ENCODE measurements around the gene DGKG.

DGKG gene

GRCh38 chr3:186121278-186121677 lies 240.8 kb downstream of the DGKG start:
- no peaks in the 10 kb centered on the region for H3K27me3 ChIP-seq (ENCODE audit: insufficient read depth, poor library complexity, severe bottlenecking)

DNA sequence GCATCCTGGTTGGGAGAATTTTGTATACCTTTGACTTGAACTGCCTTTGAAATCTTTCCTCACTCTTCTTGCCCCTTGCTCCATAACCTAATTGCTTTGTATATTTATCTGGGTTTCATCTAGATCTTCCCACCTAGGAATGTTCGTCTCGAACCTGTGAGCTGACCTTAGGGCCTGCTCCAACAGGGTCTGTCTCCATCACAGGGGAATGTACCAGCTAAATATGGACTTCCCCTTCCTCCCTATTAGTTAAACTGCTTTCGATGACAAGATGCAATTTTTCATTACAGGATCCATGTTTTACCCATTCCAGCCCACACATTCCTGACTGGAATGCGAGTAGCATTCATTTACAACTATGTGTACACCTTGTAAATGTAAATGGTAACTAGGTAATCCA lies 242.5 kb downstream of the DGKG start:
- DNase-seq (ENCODE audit: low spot score), result no peak
- no peaks in the 10 kb centered on the region for H3K27me3 ChIP-seq (ENCODE audit: insufficient read depth, poor library complexity, severe bottlenecking)
- peaks cover 7% of the 10 kb centered on the region for H3K4me1 ChIP-seq (ENCODE audit: insufficient read depth, poor library complexity, severe bottlenecking)
- TF ChIP-seq CTCF (IDR thresholded peaks at IDR 0.05; ENCODE audit: poor library complexity, severe bottlenecking), result no peak
- ATAC-seq (ENCODE audit: low read depth), result no peak
- H3K27ac ChIP-seq (ENCODE audit: poor library complexity, severe bottlenecking), result no peak overlapping the region
- H3K36me3 ChIP-seq (ENCODE audit: low read depth), result no peaks in the 10 kb centered on the region
- no peak overlapping the region for H3K4me3 ChIP-seq (ENCODE audit: severe bottlenecking)
- H3K9me3 ChIP-seq (ENCODE audit: severe bottlenecking), result no peaks in the 10 kb centered on the region

More at GRCh38 chr3:186121278-186121677, 240.8 kb downstream of the DGKG start:
- H3K27ac ChIP-seq (ENCODE audit: poor library complexity, severe bottlenecking), result no peak overlapping the region
- no peaks in the 10 kb centered on the region for H3K36me3 ChIP-seq (ENCODE audit: low read depth)
- no peaks in the 10 kb centered on the region for H3K9me3 ChIP-seq (ENCODE audit: severe bottlenecking)
- H3K4me1 ChIP-seq (ENCODE audit: insufficient read depth, poor library complexity, severe bottlenecking), result peaks cover 7% of the 10 kb centered on the region
- ATAC-seq (ENCODE audit: low read depth) (no peak), DNase-seq (ENCODE audit: low spot score) (no peak)
- no peak for TF ChIP-seq CTCF (IDR thresholded peaks at IDR 0.05; ENCODE audit: poor library complexity, severe bottlenecking)
- H3K4me3 ChIP-seq (ENCODE audit: severe bottlenecking), result no peak overlapping the region

DNA sequence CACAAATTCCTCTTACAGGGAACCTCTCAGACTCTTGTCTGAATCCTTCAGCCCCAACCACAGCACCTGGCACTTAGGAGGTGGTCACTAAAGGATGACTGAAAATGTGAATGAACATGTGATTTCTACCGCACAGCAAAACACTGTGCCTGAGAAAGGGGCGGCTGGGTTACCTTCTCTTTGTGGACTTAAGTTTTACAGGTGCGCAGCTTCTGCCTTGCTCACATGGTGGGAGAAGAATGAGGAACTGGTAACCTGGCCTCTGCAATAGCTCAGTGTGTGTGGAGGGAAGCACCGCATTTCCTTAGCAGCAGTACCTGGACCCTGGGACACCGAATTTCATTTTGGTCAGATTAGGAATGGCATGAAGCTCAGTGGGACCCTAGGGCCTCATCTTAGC lies 243.3 kb downstream of the DGKG start:
- ATAC-seq (ENCODE audit: low read depth), result no peak
- no peak for DNase-seq (ENCODE audit: low spot score)
- Histone ChIP-seq H3K27ac (ENCODE audit: poor library complexity, severe bottlenecking) (no peak overlapping the region), H3K36me3 (ENCODE audit: low read depth) (no peaks in the 10 kb centered on the region), H3K4me1 (ENCODE audit: insufficient read depth, poor library complexity, severe bottlenecking) (peaks cover 7% of the 10 kb centered on the region), H3K9me3 (ENCODE audit: severe bottlenecking) (no peaks in the 10 kb centered on the region), H3K4me3 (ENCODE audit: severe bottlenecking) (no peak overlapping the region), H3K27me3 (ENCODE audit: insufficient read depth, poor library complexity, severe bottlenecking) (no peaks in the 10 kb centered on the region)
- TF ChIP-seq CTCF (IDR thresholded peaks at IDR 0.05; ENCODE audit: poor library complexity, severe bottlenecking), result no peak

DNA sequence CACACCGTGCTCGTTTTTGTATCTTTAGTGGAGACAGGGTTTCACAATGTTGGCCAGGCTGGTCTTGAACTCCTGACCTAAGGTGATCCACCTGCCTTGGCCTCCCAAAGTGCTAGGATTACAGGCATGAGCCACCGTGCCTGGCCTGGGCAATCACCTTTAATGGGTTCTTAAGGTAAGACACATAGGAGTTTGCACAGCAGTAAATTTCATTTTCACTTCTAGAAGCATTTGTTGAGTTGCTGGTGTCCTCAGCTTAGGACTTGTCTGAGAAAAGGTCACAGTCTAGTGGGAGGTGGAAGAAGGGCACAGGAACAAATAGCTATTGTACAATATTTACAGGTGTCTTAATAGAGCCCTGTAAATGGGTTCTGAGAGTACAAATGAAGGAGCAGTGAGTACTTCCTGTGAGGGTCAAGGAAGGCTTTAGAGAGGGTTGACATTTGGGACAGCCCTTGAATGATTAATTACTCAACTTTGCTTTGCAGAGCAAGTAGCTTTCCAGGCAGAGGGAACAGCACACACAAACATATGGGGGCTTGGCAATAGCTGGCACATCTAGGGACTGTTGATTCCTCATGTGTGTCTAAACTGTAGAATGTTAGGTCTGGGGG lies 244.4 kb downstream of the DGKG start:
- Histone ChIP-seq H3K36me3 (ENCODE audit: low read depth) (no peaks in the 10 kb centered on the region), H3K4me1 (ENCODE audit: insufficient read depth, poor library complexity, severe bottlenecking) (peaks cover 7% of the 10 kb centered on the region), H3K27me3 (ENCODE audit: insufficient read depth, poor library complexity, severe bottlenecking) (no peaks in the 10 kb centered on the region), H3K9me3 (ENCODE audit: severe bottlenecking) (no peaks in the 10 kb centered on the region), H3K4me3 (ENCODE audit: severe bottlenecking) (no peak overlapping the region), H3K27ac (ENCODE audit: poor library complexity, severe bottlenecking) (no peak overlapping the region)
- no peak for ATAC-seq (ENCODE audit: low read depth)
- DNase-seq (ENCODE audit: low spot score), result no peak
- TF ChIP-seq CTCF (IDR thresholded peaks at IDR 0.05; ENCODE audit: poor library complexity, severe bottlenecking), result no peak

- ATAC-seq (ENCODE audit: low read depth) (no peak), DNase-seq (ENCODE audit: low spot score) (no peak)
- H3K27me3 ChIP-seq (ENCODE audit: insufficient read depth, poor library complexity, severe bottlenecking), result no peaks in the 10 kb centered on the region
- H3K4me1 ChIP-seq (ENCODE audit: insufficient read depth, poor library complexity, severe bottlenecking), result no peaks in the 10 kb centered on the region
- H3K27ac ChIP-seq (ENCODE audit: poor library complexity, severe bottlenecking), result no peak overlapping the region
- no peaks in the 10 kb centered on the region for H3K9me3 ChIP-seq (ENCODE audit: severe bottlenecking)
- H3K4me3 ChIP-seq (ENCODE audit: severe bottlenecking), result no peak overlapping the region
- TF ChIP-seq CTCF (IDR thresholded peaks at IDR 0.05; ENCODE audit: poor library complexity, severe bottlenecking), result no peak
- H3K36me3 ChIP-seq (ENCODE audit: low read depth), result no peaks in the 10 kb centered on the region
These were observed 246.6 kb downstream of the DGKG start for GRCh38 chr3:186115239-186115996.

Measured in RWPE2 (cell line).